SW 1271 (cell line): ENCODE measurements around the gene HSF4.
A peak's percentile ranks its signal among the peaks of the same experiment; 100 is the strongest.

ENCODE experiments used
- DNase-seq, 2 experiments: peaks; one replicate each; lab custom pipeline; 2025; lab: John Stamatoyannopoulos, UW

The HSF4 gene

DNA sequence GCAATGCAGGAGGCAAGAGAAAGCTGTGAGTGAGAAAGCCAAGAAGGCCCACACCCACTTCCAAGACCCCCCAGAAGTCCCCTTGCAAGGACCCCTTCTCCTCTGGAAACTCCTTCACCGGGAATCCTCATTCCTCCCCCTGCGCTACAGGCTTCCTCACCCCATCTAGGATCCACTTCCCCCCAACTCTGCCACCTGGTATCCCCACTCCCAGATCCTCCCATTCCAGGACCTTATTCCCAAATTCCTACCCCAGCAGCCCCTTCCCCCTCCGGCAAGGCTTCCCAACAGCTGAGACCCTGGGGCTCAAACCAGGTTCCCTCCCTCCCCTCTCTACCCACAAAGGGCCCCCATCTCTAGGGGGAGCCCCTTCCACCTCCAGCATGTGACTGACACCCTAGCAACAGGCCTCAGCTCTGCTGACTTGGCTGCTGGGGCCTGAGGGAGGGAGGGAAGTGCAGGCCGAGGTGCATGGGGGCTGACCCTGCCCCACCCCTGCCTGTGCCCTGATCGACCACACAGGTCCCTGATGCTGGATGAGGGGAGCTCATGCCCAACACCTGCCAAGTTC, 2.1 kb downstream of the HSF4 start:
- DNase-seq: no peak

DNA sequence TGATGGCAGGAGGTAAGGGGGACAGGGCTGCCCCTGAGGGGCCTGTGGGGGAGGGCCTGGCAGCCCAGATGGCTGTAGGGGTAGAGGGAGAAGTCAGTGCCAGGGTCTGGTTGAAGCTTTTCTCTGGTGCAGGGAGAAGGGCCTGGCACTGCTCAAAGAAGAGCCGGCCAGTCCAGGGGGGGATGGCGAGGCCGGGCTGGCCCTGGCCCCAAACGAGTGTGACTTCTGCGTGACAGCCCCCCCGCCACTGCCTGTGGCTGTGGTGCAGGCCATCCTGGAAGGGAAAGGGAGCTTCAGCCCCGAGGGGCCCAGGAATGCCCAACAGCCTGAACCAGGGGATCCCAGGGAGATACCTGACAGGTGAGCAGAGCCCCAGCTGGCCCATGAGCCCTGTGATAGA, 3.0 kb downstream of the HSF4 start:
- DNase-seq: no peak

DNA sequence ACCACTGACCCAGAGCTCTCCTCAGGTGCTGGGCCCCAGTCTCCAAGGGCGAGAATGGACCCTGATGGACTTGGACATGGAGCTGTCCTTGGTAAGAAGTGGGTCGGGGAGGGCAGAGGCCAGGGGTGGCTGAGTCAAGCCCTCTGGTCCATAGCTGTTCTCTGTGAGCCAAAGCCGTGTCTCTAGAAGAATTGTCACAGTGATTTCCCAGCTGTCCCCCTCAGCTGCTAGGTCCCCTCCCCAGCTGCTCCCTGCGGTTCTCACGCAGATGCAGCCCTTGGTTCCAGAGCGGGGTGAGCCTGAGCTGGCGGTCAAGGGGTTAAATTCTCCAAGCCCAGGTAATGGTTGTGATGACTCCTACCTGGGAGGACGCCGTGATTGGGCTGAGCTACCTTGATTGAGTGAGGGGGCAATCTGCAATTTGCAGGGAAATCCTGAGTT, 4.5 kb downstream of the HSF4 start:
- DNase-seq: no peak

DNA sequence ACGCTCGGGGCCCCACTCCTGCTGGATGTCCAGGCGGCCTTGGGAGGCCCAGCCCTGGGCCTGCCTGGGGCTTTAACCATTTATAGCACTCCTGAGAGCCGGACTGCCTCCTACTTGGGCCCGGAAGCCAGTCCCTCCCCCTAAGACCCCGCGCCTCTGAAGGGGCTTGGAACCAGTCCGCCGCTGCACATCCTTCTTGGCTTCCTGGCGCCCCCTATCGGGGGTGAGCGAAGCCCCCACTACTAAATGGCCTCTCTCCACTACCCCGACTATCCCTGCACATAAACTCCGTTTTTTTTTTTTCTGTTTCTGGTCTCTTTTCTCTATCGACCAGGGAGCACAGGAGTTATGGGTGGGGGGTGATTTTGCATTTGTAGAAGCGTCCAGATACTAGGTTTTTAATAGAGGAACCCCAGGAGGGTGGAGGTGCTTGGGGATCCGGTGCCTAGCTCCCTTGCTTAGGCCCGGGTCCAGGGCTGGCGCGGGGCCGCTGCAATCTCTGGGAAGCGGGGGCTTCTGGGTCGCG, 5.2 kb downstream of the HSF4 start:
- DNase-seq: peak in 1 of 2 experiments; percentile 13

DNA sequence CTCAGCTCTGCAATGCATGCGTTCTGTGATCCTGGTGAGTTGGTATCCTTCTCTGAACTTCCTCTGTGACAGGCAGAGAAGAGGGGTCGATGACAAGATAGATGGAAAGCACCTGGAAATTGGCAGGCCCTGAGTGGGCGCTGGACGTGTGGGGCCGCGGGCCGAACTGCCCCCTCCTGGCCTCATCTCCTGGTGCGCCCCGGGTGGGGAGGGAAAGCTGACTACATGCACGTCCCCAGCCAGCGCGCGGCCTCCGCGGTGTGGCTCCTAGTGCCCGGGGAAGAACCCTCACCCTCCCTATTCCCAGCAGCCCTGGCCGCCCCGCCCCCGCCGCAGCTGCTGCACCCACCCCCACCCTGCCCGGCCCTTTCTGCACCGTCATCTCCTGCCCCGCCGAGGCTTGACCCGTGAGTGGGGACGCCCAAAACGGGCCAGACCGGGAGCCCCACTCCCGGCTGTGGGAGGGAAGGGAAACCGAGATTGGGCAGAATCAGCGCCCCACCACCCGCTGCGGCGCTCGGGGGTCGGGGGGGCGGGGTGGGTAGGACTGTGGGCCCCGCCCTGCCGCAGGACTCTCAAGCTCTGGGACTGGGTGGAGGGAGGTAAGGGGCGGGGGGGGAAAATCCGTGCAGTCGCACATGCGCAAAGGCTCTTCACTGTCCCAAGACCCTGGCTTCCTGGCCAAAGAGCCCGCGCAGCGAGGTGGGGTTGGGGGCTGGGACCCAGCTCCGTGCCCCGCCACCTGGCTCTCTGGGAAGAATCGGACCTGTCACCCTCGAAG, 5.8 kb downstream of the HSF4 start, which contains the start of gene NOL3:
TSS of gene NOL3 (plus strand) at position 371 of the 781 bp plus-strand sequence.
- DNase-seq: peak; percentile 68 to 84

DNA sequence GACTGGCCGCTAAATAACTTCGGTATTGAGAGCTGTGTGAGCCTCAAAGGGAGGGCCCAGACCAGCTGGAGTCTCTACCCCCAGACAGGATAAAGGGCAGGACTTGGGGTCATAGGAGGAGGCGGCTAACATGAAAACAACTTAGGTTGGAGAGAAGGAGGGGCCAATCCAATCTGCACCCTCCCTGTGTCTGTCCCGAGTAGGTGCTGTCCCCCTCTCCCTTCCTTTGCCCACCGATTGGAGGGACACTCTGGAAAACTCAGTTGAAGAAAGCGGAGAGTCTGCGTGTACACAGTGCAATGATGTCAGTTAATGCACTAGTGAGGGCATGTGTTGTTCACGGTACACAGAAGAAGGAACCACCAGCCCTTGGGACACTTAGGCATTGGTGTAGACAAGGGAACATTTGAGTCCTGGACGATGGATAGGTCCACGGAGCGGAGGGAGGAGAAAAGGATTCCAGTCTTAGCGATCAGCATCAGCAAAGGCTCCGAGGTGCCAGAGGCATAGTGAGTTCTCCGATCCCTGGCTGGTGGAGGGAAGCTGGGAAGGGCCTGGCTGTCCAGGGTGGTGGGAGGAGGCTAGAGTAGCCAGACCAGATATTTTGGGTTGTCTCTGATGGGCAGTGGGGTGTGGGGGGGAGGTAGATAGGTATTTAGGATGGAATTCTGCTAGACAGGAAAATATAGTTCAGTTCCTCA, 6.6 kb downstream of the HSF4 start:
- DNase-seq: peak; percentile 68 to 82

DNA sequence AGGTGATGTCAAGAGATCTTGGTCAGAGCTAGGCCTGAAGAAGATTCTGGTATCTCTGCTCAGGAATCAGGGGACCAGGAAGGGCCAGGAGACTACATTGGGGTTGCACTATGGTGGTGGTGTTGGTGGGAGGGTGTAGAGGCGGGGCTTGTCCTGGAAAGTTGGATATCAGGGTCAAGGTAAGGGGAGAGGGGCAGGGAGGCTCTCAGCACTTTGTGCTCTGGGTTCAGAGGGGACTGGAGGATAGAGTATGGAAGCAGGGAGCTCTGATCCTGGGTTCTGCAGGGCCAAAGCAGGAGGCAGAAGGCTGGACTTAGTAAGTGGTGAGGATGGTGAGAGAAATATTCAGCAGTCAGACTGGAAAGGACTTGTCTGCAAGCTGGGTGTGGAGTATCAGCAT, 8.8 kb downstream of the HSF4 start:
- no peak for DNase-seq

DNA sequence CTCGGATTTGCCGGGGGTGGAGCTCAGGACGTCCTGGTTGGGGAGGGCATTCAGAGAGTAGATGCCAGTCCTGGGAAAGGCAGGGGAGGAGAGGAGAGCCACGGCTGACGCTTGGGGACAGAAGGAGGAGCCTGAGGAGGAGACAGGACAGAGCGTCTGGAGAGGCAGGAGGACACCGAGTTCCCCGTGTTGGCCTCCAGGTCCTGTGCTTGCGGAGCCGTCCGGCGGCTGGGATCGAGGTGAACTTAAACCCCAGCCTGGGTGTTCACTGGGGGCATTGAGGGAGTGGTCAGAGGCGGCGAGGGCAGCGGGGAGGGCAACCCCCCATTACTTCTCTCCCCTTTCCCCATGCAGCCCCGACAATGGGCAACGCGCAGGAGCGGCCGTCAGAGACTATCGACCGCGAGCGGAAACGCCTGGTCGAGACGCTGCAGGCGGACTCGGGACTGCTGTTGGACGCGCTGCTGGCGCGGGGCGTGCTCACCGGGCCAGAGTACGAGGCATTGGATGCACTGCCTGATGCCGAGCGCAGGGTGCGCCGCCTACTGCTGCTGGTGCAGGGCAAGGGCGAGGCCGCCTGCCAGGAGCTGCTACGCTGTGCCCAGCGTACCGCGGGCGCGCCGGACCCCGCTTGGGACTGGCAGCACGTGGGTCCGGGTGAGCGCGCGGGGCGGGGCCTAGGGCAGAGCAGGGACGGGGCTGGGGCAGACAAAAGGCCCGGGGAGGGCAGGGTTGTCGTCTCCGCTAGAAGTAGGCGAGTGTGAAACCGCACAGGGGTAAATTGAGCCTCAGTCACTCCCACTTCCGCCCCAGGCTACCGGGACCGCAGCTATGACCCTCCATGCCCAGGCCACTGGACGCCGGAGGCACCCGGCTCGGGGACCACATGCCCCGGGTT, 9.5 kb downstream of the HSF4 start:
- DNase-seq: peak; percentile 72 to 88

DNA sequence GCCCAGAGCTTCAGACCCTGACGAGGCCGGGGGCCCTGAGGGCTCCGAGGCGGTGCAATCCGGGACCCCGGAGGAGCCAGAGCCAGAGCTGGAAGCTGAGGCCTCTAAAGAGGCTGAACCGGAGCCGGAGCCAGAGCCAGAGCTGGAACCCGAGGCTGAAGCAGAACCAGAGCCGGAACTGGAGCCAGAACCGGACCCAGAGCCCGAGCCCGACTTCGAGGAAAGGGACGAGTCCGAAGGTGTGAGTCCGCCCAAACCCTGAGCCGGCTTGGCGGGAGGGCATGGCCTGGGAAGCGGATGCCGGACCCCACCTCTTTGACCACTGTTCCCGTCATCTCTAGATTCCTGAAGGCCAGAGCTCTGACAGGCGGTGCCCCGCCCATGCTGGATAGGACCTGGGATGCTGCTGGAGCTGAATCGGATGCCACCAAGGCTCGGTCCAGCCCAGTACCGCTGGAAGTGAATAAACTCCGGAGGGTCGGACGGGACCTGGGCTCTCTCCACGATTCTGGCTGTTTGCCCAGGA, 10.2 kb downstream of the HSF4 start:
- DNase-seq: no peak

DNA sequence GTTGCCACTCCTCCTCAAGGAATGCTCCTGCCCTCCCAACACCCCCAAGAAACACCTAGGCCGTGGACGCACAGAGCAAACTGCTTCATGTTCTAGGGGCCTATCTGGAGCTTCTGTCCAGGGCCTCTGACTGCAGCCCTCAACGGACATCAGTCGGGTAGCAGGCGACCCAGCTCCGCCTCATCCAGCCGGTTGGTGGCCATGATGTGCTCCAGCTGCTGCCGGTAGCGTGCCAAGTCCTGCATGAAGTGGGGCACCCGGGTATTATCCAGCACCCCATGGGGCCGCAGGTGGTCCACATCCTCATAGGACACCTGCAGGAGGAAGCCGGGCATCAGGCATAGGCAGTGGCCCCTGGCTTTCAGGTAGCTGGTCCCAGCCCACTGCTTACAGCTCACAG, 12.1 kb downstream of the HSF4 start:
- no peak for DNase-seq

DNA sequence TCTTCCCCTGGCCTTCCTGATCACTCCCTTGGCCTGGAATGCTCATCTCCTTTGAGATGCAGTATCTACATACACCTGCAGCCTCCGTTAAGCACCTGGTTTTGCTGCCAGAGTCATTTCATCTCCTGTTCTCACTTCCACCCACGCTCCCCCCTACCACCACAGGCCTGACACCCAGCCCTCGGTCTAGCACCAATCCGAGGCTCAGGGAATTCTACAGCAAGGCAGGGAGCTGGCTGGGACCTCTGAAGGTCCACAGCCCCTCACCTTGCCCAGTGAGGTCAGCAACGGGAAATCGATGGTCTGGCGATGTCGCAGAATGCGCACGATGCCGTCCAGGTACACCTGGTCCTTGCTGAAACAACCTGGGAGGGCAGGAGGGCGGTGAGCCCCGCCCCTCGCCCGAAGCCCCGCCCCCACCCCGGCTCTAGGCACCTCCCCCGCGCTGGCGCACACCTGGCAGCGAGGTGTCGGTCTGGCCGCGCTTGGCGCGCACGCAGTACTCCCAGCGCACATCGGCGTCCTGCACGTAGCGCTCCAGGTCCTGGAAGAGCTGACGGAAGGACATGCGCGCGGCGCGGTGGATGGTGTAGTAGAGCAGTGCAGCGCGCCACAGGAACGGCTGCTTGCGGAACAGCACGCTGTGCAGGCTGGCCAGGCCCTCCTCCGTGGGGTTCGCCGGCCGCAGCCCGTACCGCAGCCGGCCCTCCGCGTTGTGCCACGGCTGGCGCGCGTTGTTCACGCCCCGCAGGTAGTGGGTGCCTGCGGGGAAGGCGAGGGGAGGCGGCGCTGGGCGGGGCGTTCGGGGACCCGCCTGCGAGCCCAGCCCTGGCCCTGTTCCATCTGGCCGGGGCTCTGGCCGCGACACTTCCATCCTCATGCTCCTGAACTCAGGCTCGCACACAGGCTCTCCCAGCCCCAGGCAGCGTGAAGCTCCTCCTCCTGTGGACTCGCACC, 13.5 kb downstream of the HSF4 start:
- DNase-seq: peak in 1 of 2 experiments; percentile 27

DNA sequence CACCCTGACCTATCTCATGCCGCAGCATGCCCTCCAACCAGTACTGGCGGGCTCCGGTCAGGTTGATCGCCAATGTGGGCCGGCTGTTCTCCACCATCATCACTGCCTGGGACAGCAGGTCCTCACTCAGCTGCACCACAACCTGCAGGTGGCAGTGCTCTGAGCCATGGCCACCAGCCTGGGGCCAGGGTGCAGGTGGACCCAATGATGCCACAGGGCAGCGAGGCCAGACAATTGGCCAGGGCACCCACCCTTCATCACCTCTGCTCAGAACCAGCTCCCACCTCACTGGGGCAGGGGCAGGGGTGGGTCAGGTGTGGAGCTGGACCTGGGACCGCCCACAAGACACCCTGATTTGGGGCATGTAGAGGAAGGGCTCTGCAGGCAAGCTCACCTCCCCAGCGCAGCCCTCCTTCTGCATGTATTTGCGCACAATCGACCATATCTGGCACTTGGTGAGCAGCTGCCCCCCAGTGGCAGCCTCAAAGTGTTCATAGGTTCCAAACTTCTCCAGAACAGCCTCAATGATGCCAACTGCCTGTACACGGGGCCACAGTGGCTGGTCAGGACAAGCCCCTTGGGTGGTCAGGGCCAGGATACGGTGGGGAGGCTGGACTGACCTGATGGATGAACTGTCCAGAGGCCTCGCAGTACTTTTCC, 15.0 kb downstream of the HSF4 start:
- no peak for DNase-seq

DNA sequence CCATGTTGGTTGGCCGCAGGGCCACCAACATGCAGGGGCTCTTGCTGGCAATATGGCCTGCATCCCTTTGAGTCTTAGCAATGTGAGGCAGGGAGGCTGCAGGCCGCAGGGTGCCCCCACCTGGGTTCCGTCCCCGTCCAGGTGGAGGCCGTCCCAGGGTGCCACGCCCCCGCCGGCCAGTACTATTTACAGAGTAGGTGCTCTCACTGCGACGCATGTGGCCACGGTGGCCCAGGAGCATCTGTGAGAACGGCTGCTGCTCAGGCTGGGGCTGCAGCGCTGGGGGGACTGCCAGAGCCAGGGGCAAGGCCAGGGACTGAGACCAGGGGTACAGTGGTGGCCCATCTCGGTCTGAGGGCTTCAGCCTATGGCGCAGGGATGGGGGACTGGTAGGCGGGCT, 15.6 kb downstream of the HSF4 start:
- no peak for DNase-seq

DNA sequence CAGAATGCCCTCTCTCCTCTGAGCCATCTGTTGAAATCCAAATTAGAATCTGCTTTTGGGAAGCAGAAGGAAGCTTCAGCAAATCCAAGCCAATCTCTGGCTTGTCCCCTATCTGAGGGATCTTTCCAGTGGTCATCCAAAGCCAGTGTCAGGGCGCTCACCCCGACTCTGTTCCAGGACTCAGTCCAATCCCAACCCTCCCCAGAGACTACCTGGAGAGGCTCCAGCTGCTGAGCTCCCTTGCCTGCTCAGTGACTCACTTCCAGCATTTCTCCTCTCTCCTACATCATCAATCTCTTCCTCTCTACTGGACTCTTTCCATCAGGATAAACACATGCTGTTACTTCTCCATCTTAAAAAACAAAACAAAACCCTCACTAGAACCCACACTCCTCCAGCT, 16.8 kb downstream of the HSF4 start:
- DNase-seq: no peak

DNA sequence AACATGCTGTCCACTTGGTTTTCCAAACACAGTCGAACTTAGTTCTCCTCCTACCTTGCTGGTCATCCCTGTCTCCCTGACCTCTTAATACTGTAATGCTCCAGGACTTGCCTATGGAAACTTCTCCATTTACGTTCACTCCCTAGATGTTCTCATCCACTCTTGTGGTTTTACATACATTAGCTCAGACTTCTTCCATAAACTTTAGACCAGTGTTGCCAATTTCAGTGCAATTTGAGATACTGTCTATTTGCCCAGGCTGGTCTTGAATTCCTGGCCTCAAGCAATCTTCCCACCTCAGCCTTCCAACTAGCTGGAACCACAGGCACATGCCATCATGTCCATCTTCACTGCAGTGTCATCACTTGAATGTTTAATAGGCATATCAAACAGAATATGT, 17.7 kb downstream of the HSF4 start:
- no peak for DNase-seq

DNA sequence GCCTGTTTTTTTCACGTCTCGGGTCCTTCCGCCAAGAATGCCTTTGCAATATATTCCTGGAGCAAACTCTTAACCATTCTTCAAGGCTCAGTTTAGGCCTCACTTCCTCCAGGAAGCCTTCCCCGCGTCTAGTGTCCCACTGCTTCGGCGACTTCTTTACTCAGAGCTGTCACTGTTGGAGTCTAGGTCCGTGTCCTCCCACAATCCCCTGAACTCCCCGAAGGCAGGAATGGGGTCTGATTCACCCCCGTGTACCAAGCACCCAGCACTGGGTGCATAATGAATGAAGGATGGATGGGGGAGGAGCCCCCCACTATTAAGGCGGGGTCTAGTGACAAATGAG, 18.7 kb downstream of the HSF4 start:
- DNase-seq: no peak

DNA sequence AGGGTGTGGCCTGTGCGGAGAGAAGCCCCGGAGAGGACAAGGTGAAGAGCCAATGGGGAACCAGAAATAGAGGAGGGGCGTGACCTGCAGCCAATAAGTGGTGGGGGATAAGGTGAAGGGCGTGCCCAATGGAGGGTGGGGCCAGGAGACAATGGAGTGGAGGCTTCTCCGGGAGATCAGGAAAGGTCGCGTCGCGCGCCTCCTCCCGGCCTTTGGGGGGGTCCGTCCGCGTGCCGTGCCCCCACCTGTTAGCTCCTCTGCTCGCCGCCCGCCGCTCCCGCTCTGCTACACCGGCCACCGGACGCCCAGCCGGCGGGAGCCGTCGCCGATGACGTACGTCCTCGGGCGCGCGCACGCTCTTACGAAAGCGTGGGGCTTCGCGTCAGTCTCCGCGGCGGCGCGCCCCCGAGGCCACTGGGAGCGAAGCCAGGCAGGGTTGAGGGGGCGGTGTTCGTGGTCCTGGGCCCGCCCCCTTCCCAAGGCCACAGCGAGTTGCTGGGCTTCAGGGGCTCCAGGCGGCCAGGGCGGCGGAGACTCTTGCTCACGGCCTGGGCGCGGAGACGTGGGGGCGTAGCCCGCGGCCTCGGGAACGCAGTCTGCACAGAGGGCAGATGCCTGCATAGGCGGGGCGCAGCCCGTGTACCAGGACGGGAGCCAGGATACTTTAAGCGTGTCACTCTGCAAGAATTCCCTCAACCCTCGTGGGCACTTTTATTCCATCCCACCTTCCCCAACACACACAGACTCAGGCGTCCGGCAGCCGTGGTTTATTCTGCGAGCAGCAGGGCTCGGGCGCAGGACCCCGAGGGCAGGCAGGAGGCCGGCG, 19.3 kb downstream of the HSF4 start, which contains the start of gene MATCAP1:
TSS of gene MATCAP1 (minus strand) at position 337 of the 826 bp plus-strand sequence. CDS start 3,353 bp downstream, outside the sequence.
- peak; percentile 90 to 98 for DNase-seq

DNA sequence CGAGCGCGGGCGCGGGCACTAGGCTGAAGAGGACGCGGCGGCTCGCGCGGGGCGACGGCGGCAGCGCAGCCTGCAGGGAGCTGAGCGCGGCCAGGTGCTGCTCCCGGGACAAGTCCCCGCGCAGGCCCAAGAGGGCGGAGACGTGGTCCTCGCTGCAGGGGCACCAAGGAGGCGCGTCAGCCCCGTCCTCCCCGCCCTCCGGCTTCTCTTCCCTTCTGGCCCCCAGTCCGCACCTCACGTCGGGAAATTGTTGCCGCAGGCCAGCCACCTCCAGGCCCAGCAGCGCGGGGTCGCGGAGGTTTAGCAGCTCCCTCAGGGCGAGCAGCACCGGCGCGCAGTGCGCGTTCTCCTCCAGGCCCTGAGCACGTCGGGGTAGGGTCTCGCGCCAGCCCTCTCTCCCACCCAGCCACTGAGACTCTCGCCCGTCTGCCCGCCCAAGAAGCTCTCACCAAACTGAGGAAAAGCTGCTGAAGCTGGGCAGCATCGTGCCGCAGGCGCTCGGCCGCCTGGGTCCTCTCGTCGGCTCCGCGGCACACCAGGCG, 20.0 kb downstream of the HSF4 start:
- no peak for DNase-seq
